ENCODE data around the gene AFF4. TPM values are rescaled to one million over a fixed set of nuclear protein-coding genes. Genes with fewer than 3 reads are reported as not detected.

The AFF4 gene
- total and polyA plus RNA-seq, 2 of the 4 experiments (the other 2 are of a cell fraction): 27.3 to 57.2 TPM

DNA sequence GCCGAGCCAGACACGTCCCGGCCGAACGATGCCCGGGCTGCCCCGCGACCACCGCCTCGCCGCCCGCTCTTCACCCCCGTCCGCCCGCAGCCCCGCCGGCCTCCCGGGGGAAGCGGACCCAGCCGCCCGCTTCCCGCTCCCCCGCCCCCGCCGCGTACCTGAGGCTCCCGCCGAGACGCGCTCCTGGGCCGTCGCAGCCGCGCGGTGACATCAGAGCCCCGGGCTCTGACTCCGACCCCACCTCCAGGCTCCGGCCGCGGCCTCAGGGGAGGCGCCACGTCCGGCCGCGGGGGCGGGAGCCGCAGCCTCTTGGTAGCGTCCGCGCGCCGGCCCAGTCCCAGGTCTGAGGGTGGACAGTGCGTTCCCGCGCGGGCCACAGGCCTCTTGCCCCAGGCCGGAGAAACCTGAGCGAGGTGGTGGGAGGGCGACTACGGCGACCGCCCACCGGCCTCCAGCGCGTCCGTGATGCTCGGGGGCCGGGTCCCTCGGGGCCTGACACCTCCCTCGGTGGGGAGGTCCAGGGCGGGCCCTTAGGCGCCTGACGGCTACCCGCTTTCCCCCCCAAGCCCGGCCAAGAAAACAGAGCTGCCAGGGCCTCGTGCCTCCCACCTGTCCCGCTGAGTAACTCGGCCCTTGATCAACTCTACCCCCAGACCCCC lies 132.9 kb downstream of the AFF4 start, which contains the start of gene SHROOM1:
Gene SHROOM1, minus strand, starts transcription at position 212 of the 659 bp plus-strand sequence. CDS start 4,507 bp downstream, outside the sequence.
- peak; percentile 27 for DNase-seq
- ChIA-PET POLR2A (ENCODE audit: unreplicated experiment) (no interaction called here), CTCF (interaction anchor here (0.8 to 1.0 kb wide), 4 partner anchors 35 to 241 kb away, joined by 3 to 5 read pairs (median 4); no protein-coding TSS in a partner anchor)
- intact Hi-C loops (cut with micrococcal nuclease): loop anchor here (1.0 kb wide), 2 partner anchors 36 to 53 kb away; partner anchors contain the start of genes GDF9 and UQCRQ
- peak within 1 kb of the TSS; percentile 73 for H3K9ac ChIP-seq (ENCODE audit: low read depth, low read length)
- peak within 1 kb of the TSS; percentile 43; the same call in 1 of the 2 replicates for H3K23ac ChIP-seq (ENCODE audit: low read depth, low read length)
- H2AK5ac ChIP-seq (ENCODE audit: low read depth, low read length): 0 out of 2 replicates have a peak within 1 kb of the TSS, but pooled peaks have one; percentile 37
- no peak within 1 kb of the TSS; the same call in 2 of the 3 replicates for H2BK15ac ChIP-seq (ENCODE audit: low read depth, low read length)
- H3K4me3 ChIP-seq (ENCODE audit: insufficient read depth, low read depth, low read length): peak within 1 kb of the TSS; percentile 84
- peak within 1 kb of the TSS; percentile 52; the same call in 1 of the 2 replicates for H3K27ac ChIP-seq (ENCODE audit: insufficient read depth, low read length)
- H3K79me1 ChIP-seq (ENCODE audit: low read depth in 1 of 2, low read length in 2 of 2): peaks cover 13 to 32% of the 10 kb centered on the region in 2 experiments; a peak in 3 of 4 replicates
- peaks cover 4% of the 10 kb centered on the region; the same call in 1 of the 2 replicates for H3K9me1 ChIP-seq (ENCODE audit: insufficient read depth, low read length)
- peak within 1 kb of the TSS; percentile 80 to 86 for H4K8ac ChIP-seq (ENCODE audit: low read depth in 2 of 2, low read length in 2 of 2)
- peak within 1 kb of the TSS; percentile 47; the same call in 1 of the 2 replicates for H4K91ac ChIP-seq (ENCODE audit: insufficient read depth, low read depth, low read length)
- WGBS, 2 experiments (ENCODE audit: extremely low coverage in 2 of 2, insufficient read length in 1 of 2): 4% methylated on average over 47 of the region's 78 CpGs; no CpG with 5 or more reads in 1 of the 2 experiments
- H3K9me3 ChIP-seq (ENCODE audit: control insufficient read depth, insufficient read depth, low read length): no peaks in the 10 kb centered on the region
- peak within 1 kb of the TSS; percentile 83 for H3K14ac ChIP-seq (replicated peaks; ENCODE audit: low read depth, low read length)
- no TSS peak for BruUV-seq (replicated peaks)
- peak within 1 kb of the TSS; percentile 90 for H3K4me2 ChIP-seq (ENCODE audit: low read depth, low read length)
- no peaks in the 10 kb centered on the region for H3K27me3 ChIP-seq (ENCODE audit: control insufficient read depth, insufficient read depth, low read length)
- H3K56ac ChIP-seq (ENCODE audit: extremely low read depth, insufficient read depth, low read length): peak within 1 kb of the TSS; percentile 32; the same call in 1 of the 2 replicates
- no peaks in the 10 kb centered on the region for H3K36me3 ChIP-seq (ENCODE audit: control insufficient read depth, insufficient read depth, low read length)
- no peak within 1 kb of the TSS for H2BK5ac ChIP-seq (ENCODE audit: low read depth, low read length, poor library complexity, severe bottlenecking)
- 0 out of 2 replicates have a peak within 1 kb of the TSS, but pooled peaks have one; percentile 48 for H2BK120ac ChIP-seq (ENCODE audit: low read depth, low read length)
- no peak within 1 kb of the TSS for H2BK20ac ChIP-seq (ENCODE audit: low read depth, low read length)
- peak within 1 kb of the TSS; percentile 84 for H2AK9ac ChIP-seq (replicated peaks; ENCODE audit: low read depth, low read length, poor library complexity)
- peak within 1 kb of the TSS; percentile 89 for H3K4ac ChIP-seq (ENCODE audit: low read depth, low read length)
- dilution Hi-C loops (cut with HindIII; ENCODE audit: low sequenced_read_pairs, unreplicated experiment): no loop called here
- in situ Hi-C loops (cut with MboI; ENCODE audit: low sequenced_read_pairs): no loop called here
- no peaks in the 10 kb centered on the region for H4K20me1 ChIP-seq (ENCODE audit: insufficient read depth, low read length)
- ATAC-seq (ENCODE audit: low read depth): peak; percentile 82
- H3K18ac ChIP-seq (ENCODE audit: low read depth, low read length): no peak within 1 kb of the TSS; the same call in 1 of the 2 replicates
- TF ChIP-seq, protein P1, sequence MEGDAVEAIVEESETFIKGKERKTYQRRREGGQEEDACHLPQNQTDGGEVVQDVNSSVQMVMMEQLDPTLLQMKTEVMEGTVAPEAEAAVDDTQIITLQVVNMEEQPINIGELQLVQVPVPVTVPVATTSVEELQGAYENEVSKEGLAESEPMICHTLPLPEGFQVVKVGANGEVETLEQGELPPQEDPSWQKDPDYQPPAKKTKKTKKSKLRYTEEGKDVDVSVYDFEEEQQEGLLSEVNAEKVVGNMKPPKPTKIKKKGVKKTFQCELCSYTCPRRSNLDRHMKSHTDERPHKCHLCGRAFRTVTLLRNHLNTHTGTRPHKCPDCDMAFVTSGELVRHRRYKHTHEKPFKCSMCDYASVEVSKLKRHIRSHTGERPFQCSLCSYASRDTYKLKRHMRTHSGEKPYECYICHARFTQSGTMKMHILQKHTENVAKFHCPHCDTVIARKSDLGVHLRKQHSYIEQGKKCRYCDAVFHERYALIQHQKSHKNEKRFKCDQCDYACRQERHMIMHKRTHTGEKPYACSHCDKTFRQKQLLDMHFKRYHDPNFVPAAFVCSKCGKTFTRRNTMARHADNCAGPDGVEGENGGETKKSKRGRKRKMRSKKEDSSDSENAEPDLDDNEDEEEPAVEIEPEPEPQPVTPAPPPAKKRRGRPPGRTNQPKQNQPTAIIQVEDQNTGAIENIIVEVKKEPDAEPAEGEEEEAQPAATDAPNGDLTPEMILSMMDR (conservative IDR thresholded peaks at IDR 0.05; ENCODE audit: low read depth, low read length): no peak
- TF ChIP-seq, protein P2, sequence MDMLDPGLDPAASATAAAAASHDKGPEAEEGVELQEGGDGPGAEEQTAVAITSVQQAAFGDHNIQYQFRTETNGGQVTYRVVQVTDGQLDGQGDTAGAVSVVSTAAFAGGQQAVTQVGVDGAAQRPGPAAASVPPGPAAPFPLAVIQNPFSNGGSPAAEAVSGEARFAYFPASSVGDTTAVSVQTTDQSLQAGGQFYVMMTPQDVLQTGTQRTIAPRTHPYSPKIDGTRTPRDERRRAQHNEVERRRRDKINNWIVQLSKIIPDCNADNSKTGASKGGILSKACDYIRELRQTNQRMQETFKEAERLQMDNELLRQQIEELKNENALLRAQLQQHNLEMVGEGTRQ (IDR thresholded peaks at IDR 0.05; ENCODE audit: low read depth, low read length): no peak
- TF ChIP-seq MAZ (IDR thresholded peaks at IDR 0.05; ENCODE audit: borderline replicate concordance, low read depth, low read length): peak; percentile 5; the same call in 1 of the 2 replicates
- peaks cover 4% of the 10 kb centered on the region; the same call in 1 of the 2 replicates for H3K4me1 ChIP-seq (ENCODE audit: control insufficient read depth, insufficient read depth, low read length)
- H4K5ac ChIP-seq (ENCODE audit: low read depth, low read length): peak within 1 kb of the TSS; percentile 64; the same call in 1 of the 2 replicates
- H2AFZ ChIP-seq (replicated peaks; ENCODE audit: low read length, poor library complexity): peak within 1 kb of the TSS; percentile 99
